HepG2 (cell line): ENCODE data around the gene MICA. TPM values are rescaled to one million over a fixed set of nuclear protein-coding genes. Genes with fewer than 3 reads are reported as not detected.

Source experiments
- GATA4 ChIP-seq: sonication (generic); IDR thresholded peaks from 2 replicates; pipeline ENCODE4 v1.6.1; 2016; ENCODE audit warnings: antibody characterized with exemption, low read depth, borderline replicate concordance
- HOMEZ ChIP-seq: IDR thresholded peaks from 2 replicates; pipeline ENCODE4 v1.6.1; 2016; ENCODE audit warnings: low read depth
- KLF16 ChIP-seq, 2 experiments: sonication (generic) in 1 of 2; formaldehyde crosslinking in 1 of 2; IDR thresholded peaks; 2 replicates each; pipeline versions ENCODE4 v1.6.1 to v1.8.0; 2016 to 2023; ENCODE audit warnings: missing genetic modification reagents in 2 of 2, missing compliant biosample characterization in 1 of 2
- MBNL3 ChIP-seq: fragments of 250-450 bp; sonication (Bioruptor Pico); conservative IDR thresholded peaks from 2 replicates; pipeline ENCODE4 v1.8.0; 2022; ENCODE audit warnings: mild to moderate bottlenecking, inconsistent platforms
- NONO ChIP-seq, 2 experiments: fragments of 450-650 bp in 1 of 2; sonication (generic) in 1 of 2; formaldehyde crosslinking in 1 of 2; IDR thresholded peaks in 1 of 2; conservative IDR thresholded peaks in 1 of 2; 2 replicates each; pipeline versions ENCODE4 v1.6.1 to v1.8.0; 2017 to 2022; ENCODE audit warnings: mild to moderate bottlenecking in 1 of 2, missing genetic modification reagents in 1 of 2, moderate library complexity in 1 of 2
- NR2F1 ChIP-seq, 2 experiments: fragments of 450-650 bp in 1 of 2; formaldehyde crosslinking in 1 of 2; IDR thresholded peaks; 2 replicates each; pipeline versions ENCODE4 v1.5.0 to v1.6.1; 2016 to 2020; ENCODE audit warnings: mild to moderate bottlenecking in 1 of 2, missing compliant biosample characterization in 1 of 2, missing genetic modification reagents in 1 of 2, moderate library complexity in 1 of 2
- POLR2A ChIP-seq, 2 experiments: IDR thresholded peaks; 2 replicates each; pipeline ENCODE4 v1.6.1; 2011; ENCODE audit warnings: low read depth in 2 of 2, low read length in 2 of 2, mild to moderate bottlenecking in 1 of 2, moderate library complexity in 1 of 2; ENCODE audit not compliant: insufficient read depth in 1 of 2
- SMAD1 ChIP-seq: sonication (generic); formaldehyde crosslinking; IDR thresholded peaks from 2 replicates; pipeline ENCODE4 v1.4.0; 2020; ENCODE audit warnings: missing genetic modification reagents, low read depth, mild to moderate bottlenecking, borderline replicate concordance
- SMAD9 ChIP-seq: sonication (generic); formaldehyde crosslinking; IDR thresholded peaks from 2 replicates; pipeline ENCODE4 v1.5.1; 2020; ENCODE audit warnings: mild to moderate bottlenecking, missing genetic modification reagents
- SP1 ChIP-seq, 2 experiments: fragments of 450-650 bp in 1 of 2; sonication (generic) in 1 of 2; formaldehyde crosslinking in 1 of 2; IDR thresholded peaks; 2 replicates each; pipeline versions ENCODE4 v1.4.0 to v1.6.1; 2016 to 2020; ENCODE audit warnings: missing genetic modification reagents in 1 of 2
- STAG1 ChIP-seq: sonication (generic); formaldehyde crosslinking; IDR thresholded peaks from 2 replicates; pipeline ENCODE4 v1.4.0; 2020; ENCODE audit warnings: missing genetic modification reagents
- TAF1 ChIP-seq: sonication (generic); formaldehyde crosslinking; IDR thresholded peaks from 2 replicates; pipeline ENCODE4 v1.4.0; 2020; ENCODE audit warnings: missing genetic modification reagents
- ZBTB20 ChIP-seq: sonication (generic); formaldehyde crosslinking; IDR thresholded peaks from 2 replicates; pipeline ENCODE4 v1.8.1; 2023; ENCODE audit warnings: missing genetic modification reagents, low read depth, mild to moderate bottlenecking, borderline replicate concordance
- ZBTB49 ChIP-seq: sonication (generic); formaldehyde crosslinking; IDR thresholded peaks from 2 replicates; pipeline ENCODE4 v1.4.0; 2020; ENCODE audit warnings: missing genetic modification reagents, borderline replicate concordance
- ZFP90 ChIP-seq: sonication (generic); formaldehyde crosslinking; IDR thresholded peaks from 2 replicates; pipeline ENCODE4 v1.8.0; 2022; ENCODE audit warnings: missing genetic modification reagents, mild to moderate bottlenecking, inconsistent platforms, borderline replicate concordance
- ZNF235 ChIP-seq: sonication (generic); formaldehyde crosslinking; IDR thresholded peaks from 2 replicates; pipeline ENCODE4 v1.8.1; 2023; ENCODE audit warnings: mild to moderate bottlenecking, missing genetic modification reagents, borderline replicate concordance
- ZNF746 ChIP-seq: sonication (generic); formaldehyde crosslinking; IDR thresholded peaks from 2 replicates; pipeline ENCODE4 v1.8.0; 2022; ENCODE audit warnings: mild to moderate bottlenecking, missing genetic modification reagents
- ZNF792 ChIP-seq: IDR thresholded peaks from 2 replicates; pipeline ENCODE4 v1.6.1; 2016
- polyA plus RNA-seq, 8 experiments: library from polyadenylated mRNA; depleted of rRNA in 3 of 8; stranded (reverse) in 7 of 8; unstranded in 1 of 8; fragments of >200 nt; fragmentation: Illumina TruSeq in 4 of 8; extraction: Trizol in 4 of 8; gene quantifications; 2 replicates each; pipeline versions ENCODE4 v1.2.1 to v1.2.3, GENCODE V29; 2011 to 2016; ENCODE audit warnings: low read depth in 4 of 8, missing spikeins in 1 of 8, mixed read lengths in 1 of 8; ENCODE audit not compliant: insufficient read depth in 1 of 8
- total RNA-seq, 5 experiments: library from RNA; depleted of rRNA; stranded (reverse); fragments of >200 nt; fragmentation: Illumina TruSeq; extraction: Trizol; gene quantifications; 2 replicates each; pipeline ENCODE4 v1.2.3, GENCODE V29; 2016; ENCODE audit warnings: low read depth in 1 of 5
- TF ChIP-seq, protein P1 (sequence below): sonication (generic); formaldehyde crosslinking; IDR thresholded peaks from 2 replicates; pipeline ENCODE4 v1.4.0; 2020; ENCODE audit warnings: missing genetic modification reagents, borderline replicate concordance
- TF ChIP-seq, protein P2 (sequence below): sonication (generic); formaldehyde crosslinking; IDR thresholded peaks from 2 replicates; pipeline ENCODE4 v1.4.0; 2020; ENCODE audit warnings: mild to moderate bottlenecking, missing genetic modification reagents

MICA gene
- total and polyA plus RNA-seq, 2 of the 13 experiments (the other 11 are each of a cell fraction or from before 2014, with no cell fraction given), result 21.6 to 38.1 TPM

DNA sequence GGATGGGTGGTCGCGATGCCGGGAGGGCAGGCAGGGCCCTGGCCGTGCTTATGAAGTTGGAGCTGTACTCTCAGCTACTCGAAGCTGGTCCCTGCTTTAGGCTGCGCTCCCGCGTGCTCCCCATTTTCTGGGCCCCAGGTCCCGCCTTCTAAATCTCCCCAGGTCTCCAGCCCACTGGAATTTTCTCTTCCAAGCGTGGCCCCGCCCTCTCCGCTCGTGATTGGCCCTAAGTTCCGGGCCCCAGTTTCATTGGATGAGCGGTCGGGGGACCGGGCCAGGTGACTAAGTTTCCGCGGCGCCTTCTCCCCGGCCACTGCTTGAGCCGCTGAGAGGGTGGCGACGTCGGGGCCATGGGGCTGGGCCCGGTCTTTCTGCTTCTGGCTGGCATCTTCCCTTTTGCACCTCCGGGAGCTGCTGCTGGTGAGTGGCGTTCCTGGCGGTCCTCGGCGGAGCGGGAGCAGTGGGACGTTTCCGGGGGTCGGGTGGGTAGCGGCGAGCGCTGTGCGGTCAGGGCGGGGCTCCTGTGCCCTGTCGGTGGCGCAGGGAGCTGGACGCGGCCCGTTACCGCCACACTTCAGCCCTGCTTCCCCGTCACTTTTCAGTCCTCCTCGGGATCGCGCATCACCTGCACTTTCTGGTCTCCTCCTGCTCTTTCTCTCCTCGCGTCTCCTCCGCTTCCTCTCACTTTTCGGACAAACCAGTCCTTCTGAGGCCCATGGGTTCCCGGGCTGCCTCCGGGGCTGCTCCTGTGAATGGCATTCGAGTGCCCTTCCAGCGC is at the start of gene MICA (continued):
- TF ChIP-seq STAG1 (CRISPR knock-in tag) (no peak), SMAD9 (no peak; the same call in 1 of the 2 replicates), KLF16 (CRISPR knock-in tag; IDR thresholded peaks at IDR 0.05) (peak in 1 of 2 experiments; percentile 90; a peak in 2 of 4 replicates), NONO (IDR thresholded peaks at IDR 0.05) (no peak), NONO (CRISPR knock-in tag; conservative IDR thresholded peaks at IDR 0.05) (peak; percentile 63), ZBTB20 (CRISPR knock-in tag) (peak; percentile 91), GATA4 (no peak), ZNF792 (CRISPR knock-in tag) (peak; percentile 85), ZFP90 (peak; percentile 94; the same call in 1 of the 2 replicates), TAF1 (peak; percentile 90), NR2F1 (CRISPR knock-in tag; IDR thresholded peaks at IDR 0.05) (no peak), SMAD1 (CRISPR knock-in tag) (peak; percentile 19; the same call in 1 of the 2 replicates), SP1 (IDR thresholded peaks at IDR 0.05) (no peak), SP1 (CRISPR knock-in tag; IDR thresholded peaks at IDR 0.05) (peak; percentile 84), ZNF235 (CRISPR knock-in tag) (no peak), HOMEZ (no peak), POLR2A (IDR thresholded peaks at IDR 0.05; ENCODE audit: insufficient read depth in 1 of 2, low read depth in 2 of 2, low read length in 2 of 2) (peak; percentile 70 to 94), ZNF746 (CRISPR knock-in tag) (0 out of 2 replicates have a peak, but pooled peaks have one; percentile 77), ZBTB49 (CRISPR knock-in tag) (no peak), MBNL3 (CRISPR knock-in tag) (no peak)
- TF ChIP-seq, protein P1, sequence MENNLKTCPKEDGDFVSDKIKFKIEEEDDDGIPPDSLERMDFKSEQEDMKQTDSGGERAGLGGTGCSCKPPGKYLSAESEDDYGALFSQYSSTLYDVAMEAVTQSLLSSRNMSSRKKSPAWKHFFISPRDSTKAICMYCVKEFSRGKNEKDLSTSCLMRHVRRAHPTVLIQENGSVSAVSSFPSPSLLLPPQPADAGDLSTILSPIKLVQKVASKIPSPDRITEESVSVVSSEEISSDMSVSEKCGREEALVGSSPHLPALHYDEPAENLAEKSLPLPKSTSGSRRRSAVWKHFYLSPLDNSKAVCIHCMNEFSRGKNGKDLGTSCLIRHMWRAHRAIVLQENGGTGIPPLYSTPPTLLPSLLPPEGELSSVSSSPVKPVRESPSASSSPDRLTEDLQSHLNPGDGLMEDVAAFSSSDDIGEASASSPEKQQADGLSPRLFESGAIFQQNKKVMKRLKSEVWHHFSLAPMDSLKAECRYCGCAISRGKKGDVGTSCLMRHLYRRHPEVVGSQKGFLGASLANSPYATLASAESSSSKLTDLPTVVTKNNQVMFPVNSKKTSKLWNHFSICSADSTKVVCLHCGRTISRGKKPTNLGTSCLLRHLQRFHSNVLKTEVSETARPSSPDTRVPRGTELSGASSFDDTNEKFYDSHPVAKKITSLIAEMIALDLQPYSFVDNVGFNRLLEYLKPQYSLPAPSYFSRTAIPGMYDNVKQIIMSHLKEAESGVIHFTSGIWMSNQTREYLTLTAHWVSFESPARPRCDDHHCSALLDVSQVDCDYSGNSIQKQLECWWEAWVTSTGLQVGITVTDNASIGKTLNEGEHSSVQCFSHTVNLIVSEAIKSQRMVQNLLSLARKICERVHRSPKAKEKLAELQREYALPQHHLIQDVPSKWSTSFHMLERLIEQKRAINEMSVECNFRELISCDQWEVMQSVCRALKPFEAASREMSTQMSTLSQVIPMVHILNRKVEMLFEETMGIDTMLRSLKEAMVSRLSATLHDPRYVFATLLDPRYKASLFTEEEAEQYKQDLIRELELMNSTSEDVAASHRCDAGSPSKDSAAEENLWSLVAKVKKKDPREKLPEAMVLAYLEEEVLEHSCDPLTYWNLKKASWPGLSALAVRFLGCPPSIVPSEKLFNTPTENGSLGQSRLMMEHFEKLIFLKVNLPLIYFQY (CRISPR knock-in tag), result peak; percentile 83; the same call in 1 of the 2 replicates
- TF ChIP-seq, protein P2, sequence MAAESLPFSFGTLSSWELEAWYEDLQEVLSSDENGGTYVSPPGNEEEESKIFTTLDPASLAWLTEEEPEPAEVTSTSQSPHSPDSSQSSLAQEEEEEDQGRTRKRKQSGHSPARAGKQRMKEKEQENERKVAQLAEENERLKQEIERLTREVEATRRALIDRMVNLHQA (CRISPR knock-in tag), result no peak
